H1 (cell line): Measurements from ENCODE around the gene SMARCE1. TPM values are rescaled to one million over a fixed set of nuclear protein-coding genes. Genes with fewer than 3 reads are reported as not detected.

Experiments used
- CTCF ChIA-PET: fragments of 300-600 bp; sonication (Branson Sonifier 250); formaldehyde crosslinking; loops from one replicate; lab custom pipeline; 2021; ENCODE audit not compliant: partially characterized antibody; lab: Charles Lee
- POLR2A ChIA-PET: fragments of 300-600 bp; sonication (Branson Sonifier 250); formaldehyde crosslinking; loops from one replicate; lab custom pipeline; 2021; ENCODE audit warnings: inconsistent platforms; ENCODE audit not compliant: partially characterized antibody; lab: Charles Lee
- DNase-seq, 2 experiments: peaks; one replicate each; pipeline versions ENCODE4 v3.0.0 to v3.0.0-alpha.2; 2010 to 2022; ENCODE audit warnings: low spot score in 2 of 2, low read depth in 1 of 2, mixed read lengths in 1 of 2
- FAIRE-seq: peaks from 2 replicates; lab custom pipeline; 2011; peaks lifted over from hg19 to GRCh38; lab: Jason Lieb, UNC
- H2AFZ ChIP-seq: 2 replicates; pipeline ENCODE4 v1.8.1; 2012; ENCODE audit warnings: low read length, inconsistent platforms
- H2AK5ac ChIP-seq: 2 replicates; pipeline ENCODE4 v1.6.1; 2013; ENCODE audit warnings: low read depth, low read length
- H2BK120ac ChIP-seq: replicated peaks from 2 replicates; pipeline ENCODE3; 2013; ENCODE audit warnings: low read depth, low read length, inconsistent platforms
- H2BK12ac ChIP-seq: 2 replicates; pipeline ENCODE4 v1.6.1; 2013; ENCODE audit warnings: low read depth, low read length
- H2BK15ac ChIP-seq: 2 replicates; pipeline ENCODE4 v1.6.1; 2013; ENCODE audit warnings: low read length
- H2BK20ac ChIP-seq: 2 replicates; pipeline ENCODE4 v1.6.1; 2013; ENCODE audit warnings: low read length
- H2BK5ac ChIP-seq: 2 replicates; pipeline ENCODE4 v1.6.1; 2013; ENCODE audit warnings: low read depth, low read length
- H3K14ac ChIP-seq: 2 replicates; pipeline ENCODE4 v1.6.1; 2013; ENCODE audit warnings: inconsistent platforms; ENCODE audit not compliant: insufficient read length
- H3K18ac ChIP-seq: 2 replicates; pipeline ENCODE4 v1.6.1; 2013; ENCODE audit warnings: low read length; ENCODE audit errors: extremely low read depth
- H3K23ac ChIP-seq: 2 replicates; pipeline ENCODE4 v1.6.1; 2013; ENCODE audit warnings: inconsistent platforms; ENCODE audit not compliant: insufficient read length
- H3K23me2 ChIP-seq: 2 replicates; pipeline ENCODE4 v1.6.1; 2013; ENCODE audit warnings: low read depth, low read length
- H3K27ac ChIP-seq: 2 replicates; pipeline ENCODE4 v1.6.1; 2011; ENCODE audit warnings: low read depth, low read length, inconsistent platforms
- H3K27me3 ChIP-seq, 4 experiments: replicated peaks in 1 of 4; 1 replicate in 1 of 4; 2 replicates in 3 of 4; pipeline versions ENCODE4 v1.6.1 to v1.8.1; 2011 to 2013; ENCODE audit warnings: low read length in 3 of 4, mild to moderate bottlenecking in 3 of 4, inconsistent platforms in 2 of 4, mixed read lengths in 2 of 4, moderate library complexity in 1 of 4; ENCODE audit not compliant: control insufficient read depth in 3 of 4, insufficient read depth in 3 of 4; ENCODE audit errors: extremely low read depth in 1 of 4
- H3K36me3 ChIP-seq, 4 experiments: 2 replicates each; pipeline versions ENCODE4 v1.6.1 to v1.8.1; 2011 to 2013; ENCODE audit warnings: mild to moderate bottlenecking in 4 of 4, low read length in 3 of 4, moderate library complexity in 2 of 4, control low read depth in 1 of 4, inconsistent platforms in 1 of 4; ENCODE audit not compliant: insufficient read depth in 4 of 4, control insufficient read depth in 2 of 4
- H3K4ac ChIP-seq: replicated peaks from 2 replicates; pipeline ENCODE3; 2013; ENCODE audit warnings: low read length, low read depth, mixed read lengths, inconsistent platforms; ENCODE audit not compliant: insufficient read length
- H3K4me1 ChIP-seq, 4 experiments: replicated peaks in 1 of 4; 1 replicate in 1 of 4; 2 replicates in 3 of 4; pipeline versions ENCODE4 v1.6.1 to v1.8.1; 2011 to 2013; ENCODE audit warnings: low read length in 3 of 4, inconsistent platforms in 2 of 4, mixed read lengths in 1 of 4; ENCODE audit not compliant: insufficient read depth in 4 of 4, control insufficient read depth in 3 of 4
- H3K4me2 ChIP-seq, 2 experiments: 2 replicates each; pipeline versions ENCODE4 v1.6.1 to v1.8.1; 2011 to 2013; ENCODE audit warnings: low read depth in 2 of 2, low read length in 2 of 2, control low read depth in 1 of 2, inconsistent platforms in 1 of 2, mild to moderate bottlenecking in 1 of 2; ENCODE audit not compliant: insufficient read depth in 1 of 2
- H3K4me3 ChIP-seq, 4 experiments: fragments of 200-600, 300-600 bp in 1 of 4; sonication (generic), shearing (Covaris generic), sonication (Bioruptor Twin) in 1 of 4; 2 replicates each; pipeline versions ENCODE4 v1.5.1 to v1.8.1; 2011 to 2016; ENCODE audit warnings: low read length in 4 of 4, low read depth in 3 of 4, control low read depth in 2 of 4, inconsistent platforms in 2 of 4, mild to moderate bottlenecking in 2 of 4, mixed read lengths in 1 of 4, moderate library complexity in 1 of 4; ENCODE audit not compliant: insufficient read depth in 2 of 4; ENCODE audit errors: extremely low read depth in 1 of 4
- H3K56ac ChIP-seq: replicated peaks from 2 replicates; pipeline ENCODE3; 2013; ENCODE audit warnings: low read depth, mild to moderate bottlenecking, mixed read lengths, low read length, inconsistent platforms; ENCODE audit not compliant: insufficient read length
- H3K79me1 ChIP-seq: 2 replicates; pipeline ENCODE4 v1.6.1; 2013; ENCODE audit warnings: low read depth, low read length, control low read depth
- H3K79me2 ChIP-seq, 2 experiments: 2 replicates each; pipeline versions ENCODE4 v1.6.1 to v1.8.1; 2012 to 2013; ENCODE audit warnings: low read length in 2 of 2, mild to moderate bottlenecking in 2 of 2, inconsistent platforms in 1 of 2; ENCODE audit not compliant: insufficient read depth in 2 of 2, control insufficient read depth in 1 of 2
- H3K9ac ChIP-seq, 4 experiments: replicated peaks in 1 of 4; 1 replicate in 1 of 4; 2 replicates in 3 of 4; pipeline versions ENCODE4 v1.6.1 to v1.8.1; 2011 to 2013; ENCODE audit warnings: low read depth in 3 of 4, low read length in 3 of 4, control low read depth in 2 of 4, mild to moderate bottlenecking in 2 of 4, moderate library complexity in 2 of 4, inconsistent platforms in 1 of 4; ENCODE audit errors: extremely low read depth in 1 of 4
- H3K9me3 ChIP-seq, 2 experiments: 2 replicates each; pipeline versions ENCODE4 v1.6.1 to v1.8.1; 2012 to 2013; ENCODE audit warnings: mild to moderate bottlenecking in 2 of 2, moderate library complexity in 2 of 2, control low read depth in 1 of 2, inconsistent platforms in 1 of 2, low read depth in 1 of 2, low read length in 1 of 2, mixed read lengths in 1 of 2; ENCODE audit not compliant: insufficient read depth in 2 of 2
- H4K20me1 ChIP-seq, 2 experiments: replicated peaks in 1 of 2; 2 replicates each; pipeline versions ENCODE3 to v1.8.1; 2011 to 2013; ENCODE audit warnings: inconsistent platforms in 2 of 2, low read length in 2 of 2, mild to moderate bottlenecking in 1 of 2; ENCODE audit not compliant: insufficient read depth in 2 of 2, control insufficient read depth in 1 of 2
- H4K5ac ChIP-seq: 2 replicates; pipeline ENCODE4 v1.6.1; 2013; ENCODE audit warnings: low read length, low read depth, mixed read lengths, inconsistent platforms; ENCODE audit not compliant: insufficient read length
- H4K8ac ChIP-seq: 2 replicates; pipeline ENCODE4 v1.8.0; 2013; ENCODE audit warnings: mild to moderate bottlenecking, moderate library complexity, low read length, inconsistent platforms; ENCODE audit not compliant: insufficient read depth; ENCODE audit errors: extremely low read depth
- H4K91ac ChIP-seq: replicated peaks from 2 replicates; pipeline ENCODE3; 2013; ENCODE audit warnings: low read length, mixed read lengths, inconsistent platforms; ENCODE audit not compliant: insufficient read length
- CHD2 ChIP-seq: IDR thresholded peaks from 2 replicates; pipeline ENCODE4 v1.6.1; 2012; ENCODE audit warnings: low read length, improper control_type of control experiment
- RAD21 ChIP-seq, 2 experiments: IDR thresholded peaks in 1 of 2; conservative IDR thresholded peaks in 1 of 2; 2 replicates each; pipeline ENCODE4 v1.6.1; 2011; ENCODE audit warnings: low read depth in 2 of 2, low read length in 2 of 2, improper control_type of control experiment in 1 of 2, inconsistent platforms in 1 of 2, mild to moderate bottlenecking in 1 of 2, moderate library complexity in 1 of 2
- SP1 ChIP-seq: IDR thresholded peaks from 2 replicates; pipeline ENCODE4 v1.6.1; 2011; ENCODE audit warnings: low read depth, low read length
- TBP ChIP-seq: IDR thresholded peaks from 2 replicates; pipeline ENCODE4 v1.6.1; 2011; ENCODE audit warnings: low read depth, low read length, improper control_type of control experiment
- YY1 ChIP-seq: IDR thresholded peaks from 2 replicates; pipeline ENCODE4 v1.6.1; 2011; ENCODE audit warnings: low read depth, mild to moderate bottlenecking, low read length
- polyA plus RNA-seq, 7 experiments: library from polyadenylated mRNA; depleted of rRNA in 3 of 7; stranded (reverse) in 5 of 7; unstranded in 2 of 7; fragments of >200 nt in 5 of 7; fragments of 200-250 nt in 2 of 7; gene quantifications; 1 replicate in 5 of 7; 2 replicates in 1 of 7; 4 replicates in 1 of 7; pipeline versions ENCODE4 v1.2.1 to v1.2.3, GENCODE V29; 2011 to 2013; ENCODE audit warnings: missing spikeins in 2 of 7, mixed read lengths in 2 of 7
- total RNA-seq: library from RNA; stranded (reverse); fragmentation: NEBNext Ultra II Directional; extraction: Animal tissue kit (Norgen Biotek cat#: 25700); gene quantifications from 2 replicates; pipeline ENCODE4 v1.2.1, GENCODE V29; 2021

The SMARCE1 gene
- total and polyA plus RNA-seq, 2 of the 8 experiments (the other 6 are each of a cell fraction or from before 2014, with no cell fraction given), result 30.7 to 131 TPM

- Histone ChIP-seq H4K20me1 (no peaks in the 10 kb centered on the region), H3K4me3 (no peak overlapping the region), H2BK120ac (no peak overlapping the region), H3K79me2 (no peaks in the 10 kb centered on the region), H3K4me1 (no peaks in the 10 kb centered on the region), H2BK5ac (no peak overlapping the region), H4K8ac (no peak overlapping the region)
- TF ChIP-seq RAD21 (IDR thresholded peaks at IDR 0.05 in 1 of 2, conservative IDR thresholded peaks at IDR 0.05 in 1 of 2; ENCODE audit: low read depth in 2 of 2, low read length in 2 of 2), result no peak
- TF ChIP-seq YY1, result no peak
- TF ChIP-seq TBP, result no peak
- TF ChIP-seq SP1, result no peak
- no peak for TF ChIP-seq CHD2
- TF ChIP-seq, all 59 proteins: peak for 0
- no peak overlapping the region for H2AFZ ChIP-seq
- no peaks in the 10 kb centered on the region for H3K79me1 ChIP-seq
- no peak overlapping the region for H3K18ac ChIP-seq
- ChIA-PET POLR2A (interaction anchor here (0.8 to 1.3 kb wide), 3 partner anchors 13 to 41 kb away, joined by 3 read pairs; no protein-coding TSS in a partner anchor), CTCF (interaction anchor here (0.8 to 1.3 kb wide), 4 partner anchors 15 to 182 kb away, joined by 3 read pairs; no protein-coding TSS in a partner anchor)
- no peak overlapping the region for H4K5ac ChIP-seq
- H4K91ac ChIP-seq, result no peak overlapping the region
- H3K9me3 ChIP-seq, result no peaks in the 10 kb centered on the region
- H3K56ac ChIP-seq, result no peak overlapping the region
- no peaks in the 10 kb centered on the region; a peak in 1 of 7 replicates for H3K27me3 ChIP-seq
- H2AK5ac ChIP-seq, result no peak overlapping the region
- H3K23ac ChIP-seq, result no peak overlapping the region
- no peak overlapping the region for H2BK20ac ChIP-seq
- FAIRE-seq (no peak), DNase-seq (no peak)
- no peaks in the 10 kb centered on the region for H3K36me3 ChIP-seq
- H3K27ac ChIP-seq, result no peak overlapping the region
- no peak overlapping the region for H3K9ac ChIP-seq
- H3K23me2 ChIP-seq, result no peaks in the 10 kb centered on the region
- H2BK12ac ChIP-seq, result no peak overlapping the region
- H3K14ac ChIP-seq, result no peak overlapping the region
- H2BK15ac ChIP-seq, result no peak overlapping the region
- H3K4me2 ChIP-seq, result no peak overlapping the region
- H3K4ac ChIP-seq, result no peak overlapping the region
Measured at GRCh38 chr17:40680998-40681397, 33.4 kb upstream of the SMARCE1 start.
